Activated T-cell treated with anti-CD3 and anti-CD28 coated beads, Interleukin-2, amount 50 U/mL, for 48 hours (primary cell): ENCODE results near the gene INHBA.

Experiments used
- DNase-seq, 2 experiments: peaks; one replicate each; pipeline ENCODE4 v3.0.0-alpha.2; 2020

INHBA gene

DNA sequence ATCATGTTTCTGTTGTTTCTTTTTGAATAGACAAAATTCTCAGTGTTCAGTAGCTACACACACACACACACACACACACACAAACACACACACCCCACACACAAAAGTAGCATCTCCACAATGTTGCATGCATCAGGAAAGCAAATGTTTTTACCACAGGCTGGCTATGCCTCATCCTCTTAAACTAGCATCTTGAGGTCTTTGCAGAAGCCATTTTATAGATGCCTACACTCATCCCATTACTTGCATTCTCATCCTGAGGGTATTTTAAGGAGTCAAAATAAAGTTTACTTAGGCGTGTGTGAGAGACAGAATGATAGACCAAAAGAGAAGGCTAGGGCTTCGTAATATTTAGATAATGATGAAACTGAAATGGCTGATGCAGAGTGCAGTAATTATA is 7.9 kb upstream of the INHBA start:
- no peak for DNase-seq

DNA sequence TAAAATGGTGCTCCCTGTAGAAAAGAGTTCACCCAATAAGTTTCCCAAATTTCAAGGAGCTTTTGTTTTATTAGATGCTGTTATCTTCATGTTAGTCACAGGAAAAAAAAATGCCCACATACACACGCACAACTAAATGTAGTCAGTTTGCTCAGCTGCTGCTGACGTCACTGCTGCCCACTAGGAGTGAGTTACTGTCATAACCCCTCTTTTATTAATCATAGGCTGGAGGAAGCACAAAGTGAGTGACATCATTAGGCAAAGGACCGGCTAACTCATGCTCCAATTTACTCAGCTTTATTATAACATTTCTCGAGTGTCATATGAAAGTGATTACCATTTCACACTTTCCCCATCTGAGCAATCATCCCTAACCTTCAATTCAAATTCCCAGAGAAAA is 6.7 kb upstream of the INHBA start:
- DNase-seq, result no peak

DNA sequence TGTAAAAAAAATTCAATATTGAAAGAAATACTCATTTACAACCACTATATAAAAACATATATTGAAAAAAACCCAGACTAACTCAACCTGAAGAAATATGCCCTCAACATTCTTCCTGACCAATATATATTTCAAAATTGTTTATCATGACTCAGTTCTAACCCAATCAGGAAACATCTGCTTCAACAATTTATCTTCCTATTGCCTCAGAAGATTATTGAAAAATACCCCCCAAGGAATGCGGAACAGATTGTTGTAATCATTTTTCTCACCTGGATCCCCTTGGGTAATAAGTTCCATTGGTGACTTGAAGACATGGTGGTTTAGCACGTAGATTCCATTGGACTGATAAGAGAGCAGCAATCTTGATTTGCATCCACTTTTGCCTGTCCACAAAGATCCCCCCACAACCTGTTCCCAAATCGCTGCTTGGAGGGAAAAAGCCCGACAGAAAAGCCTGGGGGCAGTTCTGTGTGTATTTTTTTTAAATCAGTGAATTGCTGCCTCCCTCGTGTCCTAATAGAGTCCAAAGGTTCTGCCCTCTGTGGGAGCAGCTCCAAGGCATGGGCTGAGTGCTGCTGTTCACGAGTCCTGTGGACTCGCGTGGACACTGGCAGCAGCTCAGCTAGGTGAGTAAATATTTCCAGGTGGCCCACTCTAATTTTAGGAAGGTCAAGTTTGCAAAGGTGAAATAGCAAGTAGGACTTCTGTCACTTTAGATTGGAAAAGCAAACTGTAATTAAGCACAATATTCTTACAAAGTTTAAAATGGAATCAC is 5.9 kb upstream of the INHBA start:
- DNase-seq, result no peak

GRCh38 chr7:41706228-41706930 is 3.5 kb upstream of the INHBA start:
- DNase-seq, result no peak

GRCh38 chr7:41705109-41705901 is 2.4 kb upstream of the INHBA start:
- DNase-seq, result peak; percentile 57 to 72

DNA sequence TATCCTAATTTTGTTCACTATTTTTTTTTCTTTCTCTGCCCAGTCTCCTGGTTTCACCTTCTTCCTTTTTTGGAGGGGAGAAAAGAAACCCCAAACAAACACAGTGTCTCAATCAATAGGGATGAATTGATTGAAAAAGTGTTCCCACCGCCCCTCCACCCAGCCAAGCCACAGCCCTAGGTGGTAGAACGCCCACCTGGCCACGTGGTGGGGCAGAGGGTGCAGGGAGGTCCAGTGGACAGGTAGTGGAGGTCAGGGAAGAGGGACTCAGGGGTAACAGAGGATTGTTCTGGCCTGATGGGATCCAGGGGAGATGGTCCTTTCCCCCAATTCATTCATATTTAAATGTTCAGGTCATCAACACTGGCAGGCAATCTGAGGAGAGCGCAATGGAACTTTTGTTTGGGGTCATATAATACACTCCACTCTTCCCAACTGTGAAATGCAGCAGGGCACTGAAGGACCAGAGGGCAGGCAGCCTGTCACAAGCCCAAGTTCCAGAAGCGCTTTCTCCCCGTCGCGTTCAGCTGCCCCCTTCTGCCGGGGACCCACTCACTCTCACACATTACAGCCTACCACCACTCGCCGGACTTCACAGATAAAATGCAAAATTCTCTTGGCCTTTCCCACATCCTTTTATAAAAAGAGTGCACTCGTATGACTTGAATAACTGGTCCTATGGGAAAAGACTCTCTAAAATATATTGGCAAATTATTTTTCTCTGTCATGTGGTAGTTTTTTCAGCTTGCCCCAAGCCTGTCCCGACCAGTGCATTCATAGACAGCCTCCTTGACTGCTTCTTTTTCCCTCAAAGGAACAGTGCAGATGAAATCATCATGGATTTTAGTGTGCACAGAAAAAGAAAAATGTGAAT is 1.6 kb downstream of the INHBA start:
- no peak for DNase-seq

DNA sequence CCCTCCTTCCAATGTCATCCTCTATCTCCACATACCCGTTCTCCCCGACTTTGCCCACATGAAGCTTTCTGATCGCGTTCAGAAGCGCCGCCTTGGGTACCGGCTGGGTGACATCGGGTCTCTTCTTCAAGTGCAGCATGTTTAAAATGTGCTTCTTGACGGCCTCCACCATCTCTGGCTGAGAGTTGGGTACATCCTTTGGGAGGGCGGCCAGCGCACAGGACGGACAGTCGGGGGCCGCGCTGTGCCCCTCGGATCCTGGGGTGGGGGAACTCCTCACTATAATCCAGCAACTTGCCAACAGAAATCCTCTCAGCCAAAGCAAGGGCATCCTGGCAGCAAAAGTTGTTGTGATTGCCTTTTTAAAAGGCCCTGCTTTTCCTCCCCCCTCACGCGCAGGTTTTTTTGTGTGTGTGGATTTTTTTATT is 2.8 kb downstream of the INHBA start:
- DNase-seq, result no peak

GRCh38 chr7:41699516-41699915 is 3.4 kb downstream of the INHBA start:
- DNase-seq, result no peak

- DNase-seq, result no peak
Observed at GRCh38 chr7:41698726-41699125, 4.2 kb downstream of the INHBA start.

GRCh38 chr7:41698114-41698513 is 4.8 kb downstream of the INHBA start:
- no peak for DNase-seq

GRCh38 chr7:41696323-41696916 is 6.5 kb downstream of the INHBA start:
- DNase-seq, result peak; percentile 43 to 49

- DNase-seq, result no peak
Observed at GRCh38 chr7:41695661-41696322, 7.1 kb downstream of the INHBA start.

DNA sequence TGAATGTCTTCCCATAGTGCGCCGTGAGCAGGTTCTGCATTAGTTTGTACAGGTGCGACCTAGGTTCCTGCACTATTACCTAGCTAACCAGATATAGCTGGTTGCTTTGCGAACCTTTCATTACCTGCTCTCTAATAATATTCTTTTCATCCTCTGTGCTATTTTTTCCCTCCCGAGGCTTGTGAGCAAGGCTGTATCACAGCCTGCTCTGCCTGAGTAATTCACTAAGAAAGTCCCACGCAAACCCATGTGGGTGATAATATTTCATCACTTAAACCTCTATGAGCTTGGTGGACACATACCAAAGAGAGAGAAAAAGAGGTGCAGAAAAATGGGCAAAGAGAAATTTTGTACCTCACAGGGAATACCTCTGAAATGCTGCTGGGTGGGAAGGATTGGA is 8.4 kb downstream of the INHBA start:
- DNase-seq, result no peak

GRCh38 chr7:41693150-41693997 is 9.5 kb downstream of the INHBA start:
- no peak for DNase-seq

GRCh38 chr7:41692251-41692650 is 10.6 kb downstream of the INHBA start:
- DNase-seq, result no peak

DNA sequence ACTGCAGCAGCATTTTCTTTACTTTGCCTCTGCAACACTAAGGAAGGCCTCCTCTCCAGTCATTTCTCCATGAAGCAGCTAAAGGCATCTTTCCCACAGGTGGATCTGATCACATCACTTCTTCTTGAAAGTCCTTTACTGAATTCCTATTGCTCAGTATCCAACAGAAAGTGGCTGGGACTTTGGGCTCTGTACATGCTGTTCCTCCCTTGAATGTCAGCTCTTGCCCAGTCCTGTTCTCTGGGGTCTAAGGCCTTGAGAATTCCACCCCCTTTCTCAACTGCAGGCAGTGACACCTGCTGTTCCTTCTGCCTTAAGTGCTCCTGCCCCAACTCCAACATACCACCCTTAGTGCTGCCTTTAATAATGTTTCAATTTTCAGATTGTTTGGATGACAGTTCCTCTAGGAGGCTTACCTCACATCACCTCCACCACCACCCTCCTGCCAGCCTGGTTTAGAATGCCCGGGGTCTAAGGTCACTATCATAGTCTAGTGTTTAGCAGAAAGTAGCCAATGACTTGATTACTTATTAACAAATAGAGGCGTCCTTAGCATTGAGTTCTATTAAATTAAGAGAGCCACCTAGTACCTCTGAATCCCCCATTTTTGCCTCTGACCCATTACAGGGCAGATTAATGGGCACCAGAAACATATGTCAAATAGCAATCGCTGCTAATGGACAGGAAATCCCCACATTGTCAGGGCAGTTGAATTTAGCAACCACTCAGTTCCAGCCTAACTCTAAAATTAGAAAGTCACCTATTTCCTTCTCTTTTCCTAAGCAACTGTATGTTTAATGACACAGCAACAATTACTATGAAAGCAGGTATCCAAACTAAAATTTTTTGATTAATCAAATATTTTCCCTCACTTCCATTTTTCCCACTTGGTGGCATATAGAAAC is 11.4 kb downstream of the INHBA start:
- DNase-seq, result no peak

DNA sequence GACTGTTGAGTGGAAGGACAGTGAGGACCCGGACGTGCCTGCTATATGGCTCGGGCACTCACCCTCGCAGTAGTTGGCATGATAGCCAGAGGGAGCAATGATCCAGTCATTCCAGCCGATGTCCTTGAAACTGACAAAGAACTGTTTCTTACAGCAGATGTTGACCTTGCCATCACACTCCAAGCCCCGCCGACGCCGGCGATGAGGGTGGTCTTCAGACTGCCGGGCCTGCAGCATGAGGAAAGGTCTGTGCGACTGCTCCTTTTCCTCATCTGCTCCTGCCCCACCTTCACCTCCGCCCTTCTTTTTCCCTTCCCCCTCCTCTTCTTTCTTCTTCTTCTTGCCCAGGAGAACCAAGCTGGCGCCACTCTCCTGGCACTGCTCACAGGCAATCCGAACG is 13.1 kb downstream of the INHBA start:
- no peak for DNase-seq

GRCh38 chr7:41688906-41689305 is 14.0 kb downstream of the INHBA start:
- no peak for DNase-seq

- no peak for DNase-seq
Observed at GRCh38 chr7:41688012-41688625, 14.8 kb downstream of the INHBA start.
